HEK293 (cell line): Measurements from ENCODE around the gene ITPRID2.

Experiments
- CTCF ChIA-PET: fragments of 350-600 bp; formaldehyde crosslinking; extraction: SDS; loops from one replicate; lab custom pipeline; 2021; ENCODE audit warnings: antibody characterized with exemption; lab: Yijun Ruan, JAX
- POLR2A ChIA-PET: fragments of 300-600 bp; formaldehyde crosslinking; extraction: SDS; loops from one replicate; lab custom pipeline; 2020; ENCODE audit warnings: antibody characterized with exemption, inconsistent platforms; lab: Yijun Ruan, JAX
- H3K27ac ChIP-seq: fragments of 200-500 bp; sonication (Bioruptor generic); 2 replicates; pipeline ENCODE4 v1.5.1; 2014; ENCODE audit warnings: low read depth, low read length, control low read depth, inconsistent platforms; ENCODE audit errors: extremely low read depth
- H3K36me3 ChIP-seq, 2 experiments: fragments of 200-500 bp in 1 of 2; sonication (Bioruptor generic) in 1 of 2; 1 replicate in 1 of 2; 2 replicates in 1 of 2; pipeline ENCODE4 v1.5.1; 2014 to 2017; ENCODE audit warnings: inconsistent platforms in 2 of 2, low read length in 2 of 2; ENCODE audit not compliant: control insufficient read depth in 2 of 2, insufficient read depth in 1 of 2
- H3K4me1 ChIP-seq: fragments of 200-500 bp; sonication (Bioruptor generic); 2 replicates; pipeline ENCODE4 v1.5.1; 2014; ENCODE audit warnings: mild to moderate bottlenecking, low read length, inconsistent platforms; ENCODE audit not compliant: control insufficient read depth, insufficient read depth
- H3K4me3 ChIP-seq: 2 replicates; pipeline ENCODE4 v1.5.1; 2011; ENCODE audit warnings: low read depth, mild to moderate bottlenecking, control low read depth, low read length, moderate library complexity
- H3K9me3 ChIP-seq: fragments of 200-500 bp; sonication (Bioruptor generic); 2 replicates; pipeline ENCODE4 v1.5.1; 2014; ENCODE audit warnings: low read depth, low read length, inconsistent platforms; ENCODE audit not compliant: control insufficient read depth, insufficient read depth
- BCL11A ChIP-seq: fragments of 450-650 bp; formaldehyde crosslinking; IDR thresholded peaks from 2 replicates; pipeline ENCODE4 v1.5.1; 2016; ENCODE audit warnings: low read depth, missing biosample characterization, missing genetic modification characterization
- BCL6B ChIP-seq: fragments of 450-650 bp; formaldehyde crosslinking; IDR thresholded peaks from 2 replicates; pipeline ENCODE4 v1.5.1; 2017; ENCODE audit warnings: missing biosample characterization, missing genetic modification characterization
- IKZF3 ChIP-seq: fragments of 450-650 bp; IDR thresholded peaks from 2 replicates; pipeline ENCODE4 v1.5.0; 2018; ENCODE audit warnings: missing biosample characterization, mild to moderate bottlenecking, missing genetic modification characterization, moderate library complexity
- SCRT1 ChIP-seq: fragments of 450-650 bp; formaldehyde crosslinking; IDR thresholded peaks from 2 replicates; pipeline ENCODE4 v1.5.1; 2016; ENCODE audit warnings: missing biosample characterization, missing genetic modification characterization, borderline replicate concordance
- SCRT2 ChIP-seq: fragments of 450-650 bp; formaldehyde crosslinking; IDR thresholded peaks from 2 replicates; pipeline ENCODE4 v1.5.1; 2016; ENCODE audit warnings: missing biosample characterization, missing genetic modification characterization
- SP2 ChIP-seq: fragments of 450-650 bp; formaldehyde crosslinking; IDR thresholded peaks from 2 replicates; pipeline ENCODE4 v1.5.1; 2016; ENCODE audit warnings: missing biosample characterization, missing genetic modification characterization
- YY1 ChIP-seq: fragments of 450-650 bp; formaldehyde crosslinking; IDR thresholded peaks from 2 replicates; pipeline ENCODE4 v1.5.1; 2018; ENCODE audit warnings: missing biosample characterization, missing genetic modification characterization
- ZBTB21 ChIP-seq: fragments of 450-650 bp; formaldehyde crosslinking; IDR thresholded peaks from 2 replicates; pipeline ENCODE4 v1.5.1; 2017; ENCODE audit warnings: missing biosample characterization, missing genetic modification characterization
- ZFHX2 ChIP-seq: fragments of 450-650 bp; formaldehyde crosslinking; conservative IDR thresholded peaks from 2 replicates; pipeline ENCODE4 v1.5.1; 2016; ENCODE audit warnings: missing biosample characterization, missing genetic modification characterization
- ZNF132 ChIP-seq: fragments of 450-650 bp; formaldehyde crosslinking; IDR thresholded peaks from 2 replicates; pipeline ENCODE4 v1.5.1; 2017; ENCODE audit warnings: missing biosample characterization, missing genetic modification characterization, borderline replicate concordance
- ZNF148 ChIP-seq: fragments of 450-650 bp; formaldehyde crosslinking; IDR thresholded peaks from 2 replicates; pipeline ENCODE4 v1.5.0; 2017; ENCODE audit warnings: missing biosample characterization, missing genetic modification characterization, borderline replicate concordance
- ZNF155 ChIP-seq: fragments of 450-650 bp; formaldehyde crosslinking; IDR thresholded peaks from 2 replicates; pipeline ENCODE4 v1.5.1; 2016; ENCODE audit warnings: missing biosample characterization, missing genetic modification characterization
- ZNF2 ChIP-seq: fragments of 450-650 bp; formaldehyde crosslinking; IDR thresholded peaks from 2 replicates; pipeline ENCODE4 v1.5.1; 2016; ENCODE audit warnings: missing biosample characterization, missing genetic modification characterization
- ZNF211 ChIP-seq: fragments of 450-650 bp; formaldehyde crosslinking; IDR thresholded peaks from 2 replicates; pipeline ENCODE4 v1.5.1; 2016; ENCODE audit warnings: low read depth, missing biosample characterization, missing genetic modification characterization
- ZNF23 ChIP-seq: fragments of 450-650 bp; formaldehyde crosslinking; IDR thresholded peaks from 2 replicates; pipeline ENCODE4 v1.5.1; 2016; ENCODE audit warnings: missing biosample characterization, missing genetic modification characterization, borderline replicate concordance
- ZNF248 ChIP-seq: fragments of 450-650 bp; formaldehyde crosslinking; IDR thresholded peaks from 2 replicates; pipeline ENCODE4 v1.5.1; 2017; ENCODE audit warnings: missing biosample characterization, missing genetic modification characterization
- ZNF398 ChIP-seq: fragments of 450-650 bp; formaldehyde crosslinking; IDR thresholded peaks from 2 replicates; pipeline ENCODE4 v1.5.1; 2017; ENCODE audit warnings: missing biosample characterization, missing genetic modification characterization
- ZNF501 ChIP-seq: fragments of 450-650 bp; formaldehyde crosslinking; IDR thresholded peaks from 2 replicates; pipeline ENCODE4 v1.5.1; 2016; ENCODE audit warnings: missing biosample characterization, missing genetic modification characterization
- ZNF560 ChIP-seq: fragments of 450-650 bp; formaldehyde crosslinking; IDR thresholded peaks from 2 replicates; pipeline ENCODE4 v1.5.1; 2017; ENCODE audit warnings: missing biosample characterization, missing genetic modification characterization, borderline replicate concordance
- ZNF580 ChIP-seq: fragments of 450-650 bp; formaldehyde crosslinking; IDR thresholded peaks from 2 replicates; pipeline ENCODE4 v1.5.1; 2016; ENCODE audit warnings: missing biosample characterization, missing genetic modification characterization
- ZNF624 ChIP-seq: fragments of 450-650 bp; formaldehyde crosslinking; IDR thresholded peaks from 2 replicates; pipeline ENCODE4 v1.5.1; 2017; ENCODE audit warnings: missing biosample characterization, missing genetic modification characterization
- ZNF639 ChIP-seq: fragments of 450-650 bp; formaldehyde crosslinking; IDR thresholded peaks from 2 replicates; pipeline ENCODE4 v1.5.1; 2016; ENCODE audit warnings: missing biosample characterization, missing genetic modification characterization
- ZNF660 ChIP-seq: fragments of 450-650 bp; IDR thresholded peaks from 2 replicates; pipeline ENCODE4 v1.5.1; 2018; ENCODE audit warnings: missing biosample characterization, mild to moderate bottlenecking, missing genetic modification characterization
- ZNF830 ChIP-seq: fragments of 450-650 bp; IDR thresholded peaks from 2 replicates; pipeline ENCODE4 v1.5.0; 2018; ENCODE audit warnings: missing biosample characterization, missing genetic modification characterization, low read depth, mild to moderate bottlenecking, moderate library complexity

Gene ITPRID2

GRCh38 chr2:181943411-181944124 is 52.0 kb downstream of the ITPRID2 start:
- Histone ChIP-seq H3K27ac (no peak overlapping the region), H3K4me3 (no peak overlapping the region), H3K4me1 (no peaks in the 10 kb centered on the region)
- TF ChIP-seq ZNF248: no peak
- TF ChIP-seq SCRT2 (tag by site-specific recombination): peak; percentile 25; the same call in 1 of the 2 replicates
- TF ChIP-seq, all 188 proteins: peak for 1
- ChIA-PET CTCF (no interaction called here), POLR2A (no interaction called here)
- no peaks in the 10 kb centered on the region for H3K36me3 ChIP-seq
- H3K9me3 ChIP-seq: no peaks in the 10 kb centered on the region

- Histone ChIP-seq H3K4me3 (no peak overlapping the region), H3K4me1 (no peaks in the 10 kb centered on the region), H3K36me3 (no peaks in the 10 kb centered on the region), H3K9me3 (no peaks in the 10 kb centered on the region), H3K27ac (no peak overlapping the region)
- POLR2A ChIA-PET: no interaction called here
- TF ChIP-seq SCRT1 (no peak), YY1 (tag by site-specific recombination) (no peak), IKZF3 (tag by site-specific recombination) (no peak), BCL11A (tag by site-specific recombination) (no peak), ZNF501 (no peak), ZNF639 (tag by site-specific recombination) (no peak), ZNF211 (tag by site-specific recombination) (no peak), ZFHX2 (tag by site-specific recombination) (no peak), ZNF830 (tag by site-specific recombination) (no peak)
- CTCF ChIA-PET: no interaction called here
Observed at GRCh38 chr2:181944164-181944913, 52.8 kb downstream of the ITPRID2 start.

GRCh38 chr2:181944914-181945291 is 53.4 kb downstream of the ITPRID2 start:
- H3K9me3 ChIP-seq: no peaks in the 10 kb centered on the region
- no peaks in the 10 kb centered on the region for H3K36me3 ChIP-seq
- H3K27ac ChIP-seq: no peak overlapping the region
- H3K4me1 ChIP-seq: no peaks in the 10 kb centered on the region
- CTCF ChIA-PET: no interaction called here
- POLR2A ChIA-PET: no interaction called here
- no peak overlapping the region for H3K4me3 ChIP-seq
- TF ChIP-seq BCL6B (tag by site-specific recombination): no peak
- TF ChIP-seq ZNF660 (tag by site-specific recombination): no peak
- no peak for TF ChIP-seq ZNF155 (tag by site-specific recombination)
- no peak for TF ChIP-seq ZNF148
- no peak for TF ChIP-seq ZNF132
- TF ChIP-seq BCL11A (tag by site-specific recombination): no peak
- TF ChIP-seq SP2 (tag by site-specific recombination): no peak
- TF ChIP-seq ZNF2: no peak
- no peak for TF ChIP-seq ZNF624 (tag by site-specific recombination)
- no peak for TF ChIP-seq ZNF580 (tag by site-specific recombination)
- no peak for TF ChIP-seq ZBTB21 (tag by site-specific recombination)
- no peak for TF ChIP-seq ZNF560 (tag by site-specific recombination)
- no peak for TF ChIP-seq ZNF23 (tag by site-specific recombination)
- no peak for TF ChIP-seq ZNF830 (tag by site-specific recombination)
- no peak for TF ChIP-seq ZNF398 (tag by site-specific recombination)
